GM12874 (cell line): Measurements from ENCODE around the gene DPP10.

Source experiments
- TF ChIP-seq, protein P1 (sequence below): IDR thresholded peaks from 2 replicates; pipeline ENCODE4 v1.5.1; 2011; ENCODE audit warnings: low read depth, mild to moderate bottlenecking, control low read depth, low read length, moderate library complexity; ENCODE audit not compliant: insufficient read depth

Gene DPP10

DNA sequence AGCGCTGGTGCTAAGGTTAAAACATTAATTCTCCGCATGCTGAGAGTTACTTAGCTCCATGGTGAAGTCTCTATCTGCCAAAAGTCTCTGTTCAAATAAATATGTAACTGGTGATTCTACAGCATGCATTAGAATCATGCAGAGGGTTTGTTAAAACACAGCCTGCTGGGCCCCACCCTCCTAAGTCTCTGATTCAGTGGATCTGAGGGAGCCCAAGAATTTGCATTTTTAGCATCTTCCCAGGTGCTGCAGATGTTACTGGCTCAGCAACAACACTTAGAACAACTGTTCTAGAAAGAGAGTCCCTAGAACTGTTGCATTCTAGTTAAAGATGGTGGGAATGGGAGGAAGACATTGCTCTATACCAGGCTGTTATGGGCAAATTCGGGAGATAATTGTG is 73.4 kb downstream of the DPP10 start:
- TF ChIP-seq, protein P1, sequence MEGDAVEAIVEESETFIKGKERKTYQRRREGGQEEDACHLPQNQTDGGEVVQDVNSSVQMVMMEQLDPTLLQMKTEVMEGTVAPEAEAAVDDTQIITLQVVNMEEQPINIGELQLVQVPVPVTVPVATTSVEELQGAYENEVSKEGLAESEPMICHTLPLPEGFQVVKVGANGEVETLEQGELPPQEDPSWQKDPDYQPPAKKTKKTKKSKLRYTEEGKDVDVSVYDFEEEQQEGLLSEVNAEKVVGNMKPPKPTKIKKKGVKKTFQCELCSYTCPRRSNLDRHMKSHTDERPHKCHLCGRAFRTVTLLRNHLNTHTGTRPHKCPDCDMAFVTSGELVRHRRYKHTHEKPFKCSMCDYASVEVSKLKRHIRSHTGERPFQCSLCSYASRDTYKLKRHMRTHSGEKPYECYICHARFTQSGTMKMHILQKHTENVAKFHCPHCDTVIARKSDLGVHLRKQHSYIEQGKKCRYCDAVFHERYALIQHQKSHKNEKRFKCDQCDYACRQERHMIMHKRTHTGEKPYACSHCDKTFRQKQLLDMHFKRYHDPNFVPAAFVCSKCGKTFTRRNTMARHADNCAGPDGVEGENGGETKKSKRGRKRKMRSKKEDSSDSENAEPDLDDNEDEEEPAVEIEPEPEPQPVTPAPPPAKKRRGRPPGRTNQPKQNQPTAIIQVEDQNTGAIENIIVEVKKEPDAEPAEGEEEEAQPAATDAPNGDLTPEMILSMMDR = no peak

DNA sequence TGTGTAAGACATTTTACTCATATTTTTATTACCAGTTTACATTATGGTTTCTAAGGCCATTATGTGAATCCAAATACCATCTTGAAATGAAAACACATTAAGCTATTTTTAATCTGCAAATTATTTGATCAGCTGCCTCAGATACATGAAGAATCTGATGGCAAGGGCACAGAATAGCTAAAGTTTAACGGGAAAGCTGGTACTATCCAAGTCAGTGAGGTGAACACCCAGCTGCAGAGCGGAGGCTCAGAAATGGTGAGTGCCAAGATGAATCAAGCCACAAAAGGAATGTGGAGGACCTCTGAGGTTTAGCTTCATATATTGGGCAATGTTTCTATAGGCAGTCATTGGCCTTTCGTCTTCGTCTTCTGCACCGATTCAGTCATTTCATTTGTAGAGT is 75.1 kb downstream of the DPP10 start:
- TF ChIP-seq, protein P1 = no peak

DNA sequence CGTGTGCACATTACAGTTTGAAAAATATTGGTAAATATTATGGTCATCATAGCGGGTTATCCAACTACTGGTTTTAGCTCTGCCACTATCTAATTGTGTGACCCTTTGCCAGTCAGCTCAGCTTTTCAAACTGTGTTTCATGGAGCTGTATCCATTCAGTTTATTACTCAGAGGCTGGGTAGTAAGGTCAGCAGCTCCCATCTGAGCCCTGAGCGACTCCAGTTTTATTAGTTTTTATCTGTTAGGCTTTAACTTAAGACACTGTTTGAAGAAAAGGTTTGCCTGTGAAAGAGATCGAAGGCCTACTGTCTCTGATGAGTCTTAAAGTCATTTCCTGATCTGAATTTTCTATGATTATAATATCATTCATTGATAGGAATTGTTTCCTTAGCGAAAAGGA is 76.3 kb downstream of the DPP10 start:
- TF ChIP-seq, protein P1 = no peak

DNA sequence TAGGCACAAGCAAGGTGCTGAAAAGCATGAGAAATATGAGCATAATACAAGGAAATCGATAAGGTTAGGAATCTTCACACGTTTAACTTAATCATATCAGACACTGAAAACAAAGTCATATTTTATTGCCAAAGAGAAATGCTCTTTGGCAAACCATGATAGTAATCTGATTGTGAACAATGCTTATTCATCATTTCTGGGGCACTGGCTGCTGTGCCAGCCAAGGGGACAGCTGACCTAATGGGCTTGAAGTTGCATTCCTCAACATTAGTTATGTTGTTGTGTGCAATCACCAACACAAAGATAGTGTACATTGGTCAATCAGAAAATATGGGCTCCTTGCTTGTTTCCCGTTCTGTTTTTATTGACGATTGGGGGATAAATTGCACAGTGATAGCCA is 83.5 kb downstream of the DPP10 start:
- TF ChIP-seq, protein P1 = no peak

DNA sequence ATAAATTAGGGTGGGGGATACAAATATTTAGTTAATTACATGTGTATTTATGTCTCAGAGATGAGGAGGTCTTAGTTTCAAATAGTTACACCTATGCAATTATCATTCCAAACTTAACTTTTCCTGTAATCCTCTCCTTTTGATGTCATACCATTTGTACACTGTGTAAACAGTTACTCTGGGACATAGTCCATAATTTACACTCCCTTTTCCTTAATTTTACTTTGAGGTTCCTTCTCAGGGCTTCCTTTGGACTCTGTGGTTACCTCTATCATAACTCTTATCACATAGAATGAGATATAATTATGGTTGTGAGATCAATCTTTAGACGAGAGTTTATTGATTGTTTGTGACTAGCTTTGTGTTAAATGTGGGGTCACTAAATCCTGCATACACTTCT is 84.4 kb downstream of the DPP10 start:
- TF ChIP-seq, protein P1 = no peak

DNA sequence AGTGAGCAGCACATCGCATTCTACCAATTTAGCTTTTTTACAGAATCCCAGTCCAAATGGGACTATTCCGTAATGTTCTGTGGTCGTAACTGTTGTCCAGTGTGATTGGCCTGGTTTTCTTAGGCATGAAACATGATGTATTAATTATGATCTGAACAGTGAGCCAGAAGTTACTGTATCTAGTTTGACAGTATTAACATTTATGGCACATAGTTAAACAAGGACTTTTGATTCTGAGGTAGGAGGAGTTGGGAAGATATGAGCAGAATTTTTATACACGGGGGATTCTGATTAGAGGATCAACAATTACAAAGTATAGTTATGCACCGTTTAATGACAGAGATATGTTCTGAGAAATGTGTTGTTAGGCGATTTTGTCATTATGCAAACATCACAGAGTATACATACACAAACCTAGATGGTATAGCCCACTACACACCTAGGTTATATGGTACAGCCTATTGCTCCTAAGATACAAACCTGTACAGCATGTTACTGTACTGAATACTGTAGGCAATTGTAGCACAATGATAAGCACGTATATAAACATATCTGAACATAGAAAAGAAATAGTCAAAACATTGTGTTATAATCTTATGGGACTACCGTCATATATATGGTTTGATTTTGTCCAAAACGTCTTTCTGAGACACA is 85.0 kb downstream of the DPP10 start:
- TF ChIP-seq, protein P1 = no peak

DNA sequence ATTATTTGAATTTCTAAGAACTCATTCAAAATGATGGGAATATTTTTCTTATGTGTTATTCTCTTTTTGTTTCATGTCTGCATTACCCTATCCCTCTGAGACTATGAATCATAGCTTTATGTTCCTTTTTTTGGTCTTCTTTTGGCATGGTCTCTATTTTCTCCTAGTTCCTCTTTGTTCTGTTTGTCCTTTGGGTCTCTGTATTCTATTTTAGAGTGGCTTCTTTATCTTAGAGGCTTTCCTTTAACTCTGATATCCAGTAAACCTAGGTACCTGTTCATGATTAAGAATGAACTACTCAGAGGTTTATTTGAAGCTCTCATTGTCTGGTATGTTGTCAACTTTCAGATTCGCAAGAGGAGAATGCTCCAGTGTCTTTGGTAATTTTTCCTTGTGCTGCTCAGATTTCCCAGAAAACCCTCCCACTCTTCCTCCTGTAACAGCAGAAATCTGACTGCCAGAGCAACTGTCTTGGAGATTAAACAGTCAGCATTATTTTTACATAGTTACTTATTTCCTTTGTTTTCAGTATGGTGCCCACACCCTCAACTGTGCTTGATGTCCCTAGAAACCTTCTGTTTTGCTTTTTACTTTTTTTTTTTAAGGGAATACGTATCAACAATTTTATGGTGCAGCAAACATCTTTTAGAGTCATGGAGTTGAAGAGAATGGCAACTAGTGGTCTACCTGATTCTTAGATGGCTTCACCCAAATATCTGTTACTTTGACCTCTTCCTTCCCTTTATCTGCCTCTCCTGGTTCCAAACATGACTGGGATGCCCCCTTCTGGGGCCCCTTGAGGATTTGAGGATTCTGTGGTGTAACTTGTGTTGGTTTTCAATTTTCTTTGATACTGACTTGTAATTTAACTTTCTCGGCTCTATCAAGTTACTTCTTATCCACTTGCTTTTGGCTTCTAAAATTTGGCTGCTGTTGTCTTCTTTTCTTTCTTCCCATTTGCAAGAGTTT is 92.0 kb downstream of the DPP10 start:
- TF ChIP-seq, protein P1 = no peak
